Testis (tissue), 3 donors: ENCODE measurements around the gene TNFRSF4. TPM values are rescaled to one million over a fixed set of nuclear protein-coding genes. Genes with fewer than 3 reads are reported as not detected.

Experiments
- DNase-seq: peaks from one replicate; pipeline ENCODE4 v3.0.0-alpha.2; 2019
- H3K27ac ChIP-seq, 2 donors: fragments of 200-600 bp; sonication (generic); one replicate each; pipeline ENCODE4 v1.5.1; 2019
- H3K27me3 ChIP-seq: fragments of 200-600 bp; sonication (generic); one replicate; pipeline ENCODE4 v1.5.1; 2019
- H3K36me3 ChIP-seq: fragments of 200-600 bp; sonication (generic); one replicate; pipeline ENCODE4 v1.5.1; 2017; ENCODE audit warnings: low read depth; ENCODE audit errors: missing control alignments
- H3K4me1 ChIP-seq: fragments of 200-600 bp; sonication (generic); one replicate; pipeline ENCODE4 v1.5.1; 2019
- H3K4me3 ChIP-seq, 2 donors: fragments of 200-600 bp; sonication (generic); one replicate each; pipeline ENCODE4 v1.5.1; 2017 to 2019
- H3K9me3 ChIP-seq: fragments of 200-600 bp; sonication (generic); one replicate; pipeline ENCODE4 v1.5.1; 2017
- POLR2A ChIP-seq: fragments of 450-650 bp; IDR thresholded peaks from one replicate; pipeline ENCODE4 v1.6.1; 2017; ENCODE audit warnings: antibody characterized with exemption, mild to moderate bottlenecking, moderate library complexity
- WGBS, 2 donors: methylation state at CpG; one replicate each; pipeline ENCODE4 v1.1.5; 2018; 5-methylcytosine and 5-hydroxymethylcytosine counted together
- intact Hi-C: fragments of 100-400 bp; cut with DNase I; formaldehyde crosslinking; loops from one replicate; pipeline ENCODE4 v1.15.1; 2023; ENCODE audit warnings: low total_unique reads
- polyA plus RNA-seq: library from polyadenylated mRNA; stranded (reverse); fragments of 350-450 nt; fragmentation: Illumina TruSeq; extraction: RNeasy Lipid Tissue Mini Kit (QIAGEN cat#74804); gene quantifications from one replicate; pipeline ENCODE4 v1.2.3, GENCODE V29; 2014; ENCODE audit warnings: low read depth, low replicate concordance; ENCODE audit not compliant: insufficient read depth
- total RNA-seq, 2 donors: library from RNA; depleted of rRNA; stranded (reverse); fragments of >200 nt; gene quantifications; one replicate each; pipeline ENCODE4 v1.2.3, GENCODE V29; 2016
- TF ChIP-seq, protein P1 (sequence below), 3 experiments: fragments of 450-650 bp in 2 of 3; fragments of 200-600 bp in 1 of 3; sonication (generic) in 1 of 3; IDR thresholded peaks; one replicate each; pipeline ENCODE4 v1.5.1; 2016 to 2019; ENCODE audit warnings: antibody characterized with exemption in 3 of 3, mild to moderate bottlenecking in 2 of 3, moderate library complexity in 1 of 3

The TNFRSF4 gene
- total and polyA plus RNA-seq, 3 donors from 2014 or later, result 0.80 to 1.4 (median 0.87) TPM

DNA sequence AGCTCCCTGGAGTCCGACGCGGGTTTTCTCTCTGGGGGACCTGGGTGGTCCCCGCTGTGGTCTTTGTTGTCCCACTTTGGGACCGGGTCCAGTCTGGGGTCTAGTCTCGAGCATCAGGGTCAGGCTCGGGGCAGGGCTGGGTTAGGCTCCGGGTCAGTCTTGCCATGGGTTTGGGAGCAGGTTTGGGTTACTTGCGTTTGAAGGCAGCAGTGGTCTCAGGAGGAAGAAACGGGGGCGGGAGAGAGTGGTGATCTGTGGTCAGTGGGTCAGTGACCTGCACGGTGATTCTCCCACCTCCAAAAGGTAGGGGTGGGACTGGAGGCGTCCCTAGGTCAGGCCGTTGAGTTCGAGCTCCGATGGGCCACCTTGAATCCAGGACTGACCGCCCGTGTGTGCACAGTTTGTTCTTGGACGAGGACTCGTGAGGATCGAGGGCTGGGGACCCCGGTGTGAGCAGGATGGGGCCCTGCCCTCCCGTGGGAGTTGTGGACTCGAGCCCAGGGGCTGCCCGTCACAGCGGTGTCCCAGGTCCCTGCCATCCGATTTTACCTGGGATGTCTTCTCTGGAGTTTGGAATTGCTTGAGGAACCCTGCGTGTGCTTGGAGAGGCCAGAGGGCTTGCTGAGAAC is 20.3 kb upstream of the TNFRSF4 start:
- peaks cover 18% of the 10 kb centered on the region for H3K4me1 ChIP-seq
- H3K36me3 ChIP-seq, result no peaks in the 10 kb centered on the region
- H3K9me3 ChIP-seq, result no peaks in the 10 kb centered on the region
- WGBS, 2 donors, result 73 to 89% methylated on average over 8 to 28 of the region's 28 CpGs
- TF ChIP-seq POLR2A, result no peak
- TF ChIP-seq, protein P1, sequence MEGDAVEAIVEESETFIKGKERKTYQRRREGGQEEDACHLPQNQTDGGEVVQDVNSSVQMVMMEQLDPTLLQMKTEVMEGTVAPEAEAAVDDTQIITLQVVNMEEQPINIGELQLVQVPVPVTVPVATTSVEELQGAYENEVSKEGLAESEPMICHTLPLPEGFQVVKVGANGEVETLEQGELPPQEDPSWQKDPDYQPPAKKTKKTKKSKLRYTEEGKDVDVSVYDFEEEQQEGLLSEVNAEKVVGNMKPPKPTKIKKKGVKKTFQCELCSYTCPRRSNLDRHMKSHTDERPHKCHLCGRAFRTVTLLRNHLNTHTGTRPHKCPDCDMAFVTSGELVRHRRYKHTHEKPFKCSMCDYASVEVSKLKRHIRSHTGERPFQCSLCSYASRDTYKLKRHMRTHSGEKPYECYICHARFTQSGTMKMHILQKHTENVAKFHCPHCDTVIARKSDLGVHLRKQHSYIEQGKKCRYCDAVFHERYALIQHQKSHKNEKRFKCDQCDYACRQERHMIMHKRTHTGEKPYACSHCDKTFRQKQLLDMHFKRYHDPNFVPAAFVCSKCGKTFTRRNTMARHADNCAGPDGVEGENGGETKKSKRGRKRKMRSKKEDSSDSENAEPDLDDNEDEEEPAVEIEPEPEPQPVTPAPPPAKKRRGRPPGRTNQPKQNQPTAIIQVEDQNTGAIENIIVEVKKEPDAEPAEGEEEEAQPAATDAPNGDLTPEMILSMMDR (IDR thresholded peaks at IDR 0.05), result no peak
- no peak overlapping the region for H3K4me3 ChIP-seq
- no peak for DNase-seq
- no peaks in the 10 kb centered on the region for H3K27me3 ChIP-seq
- intact Hi-C loops, result no loop called here
- H3K27ac ChIP-seq, result no peak overlapping the region

DNA sequence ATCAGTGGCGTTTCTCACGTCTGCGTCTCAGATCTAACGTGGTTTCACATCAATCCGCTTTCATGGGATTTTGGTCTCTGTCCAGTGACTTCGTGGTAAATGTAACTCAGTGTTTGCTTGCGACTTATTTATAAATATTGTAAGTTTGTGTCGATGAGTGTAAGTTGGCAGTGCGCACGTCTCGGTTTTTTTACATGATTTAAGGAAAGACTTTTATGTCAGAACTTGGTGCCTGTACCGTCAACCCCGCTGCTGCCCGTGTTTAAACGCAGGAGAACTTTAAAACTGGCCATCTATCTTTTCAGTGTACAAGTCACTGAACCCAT is 19.6 kb upstream of the TNFRSF4 start:
- WGBS, 2 donors, result 81 to 87% methylated on average over 15 of the region's 15 CpGs
- Histone ChIP-seq H3K4me1 (peaks cover 18% of the 10 kb centered on the region), H3K27ac (no peak overlapping the region), H3K9me3 (no peaks in the 10 kb centered on the region), H3K4me3 (peak overlapping the region in 1 of 2 donors; percentile 38), H3K27me3 (no peaks in the 10 kb centered on the region), H3K36me3 (no peaks in the 10 kb centered on the region)
- no peak for DNase-seq
- TF ChIP-seq POLR2A, result no peak
- TF ChIP-seq, protein P1 (IDR thresholded peaks at IDR 0.05), result no peak
- intact Hi-C loops, result no loop called here

- Histone ChIP-seq H3K4me1 (peaks cover 18% of the 10 kb centered on the region), H3K36me3 (no peaks in the 10 kb centered on the region), H3K27me3 (no peaks in the 10 kb centered on the region), H3K27ac (peak overlapping the region; percentile 31 to 45), H3K4me3 (peak overlapping the region; percentile 32 to 38), H3K9me3 (no peaks in the 10 kb centered on the region)
- intact Hi-C loops, result no loop called here
- TF ChIP-seq, protein P1 (IDR thresholded peaks at IDR 0.05), result no peak
- no peak for TF ChIP-seq POLR2A
- 53 to 74% methylated on average over 11 to 93 of the region's 98 CpGs for WGBS, 2 donors
- DNase-seq, result no peak
Observed at GRCh38 chr1:1232796-1233566, 19.0 kb upstream of the TNFRSF4 start.

GRCh38 chr1:1232208-1232795 is 18.3 kb upstream of the TNFRSF4 start, which contains the start of gene B3GALT6:
TSS of gene B3GALT6 (plus strand) at chr1:1232237. CDS start at chr1:1232279, 42 bp downstream.
- H3K27me3 ChIP-seq, result no peaks in the 10 kb centered on the region
- H3K4me3 ChIP-seq, result peak within 1 kb of the TSS; percentile 98
- WGBS, 2 donors, result 24% methylated on average over 23 of the region's 100 CpGs; no CpG with 5 or more reads in 1 of the 2 donors
- H3K36me3 ChIP-seq, result no peaks in the 10 kb centered on the region
- no peak for DNase-seq
- no peak for TF ChIP-seq POLR2A
- TF ChIP-seq, protein P1 (IDR thresholded peaks at IDR 0.05), result no peak
- intact Hi-C loops, result no loop called here
- peak within 1 kb of the TSS; percentile 81 to 92 for H3K27ac ChIP-seq
- H3K9me3 ChIP-seq, result no peaks in the 10 kb centered on the region
- H3K4me1 ChIP-seq, result peaks cover 18% of the 10 kb centered on the region
